ENCODE measurements around the gene KCNG1. TPM values are rescaled to one million over a fixed set of nuclear protein-coding genes. Genes with fewer than 3 reads are reported as not detected.

KCNG1 gene
- polyA plus RNA-seq, 1 donor from 2014 or later, result 1.7 TPM

GRCh38 chr20:51024761-51025160 is 1.9 kb upstream of the KCNG1 start:
- H3K4me3 ChIP-seq (ENCODE audit: low read length), result no peak overlapping the region
- H3K9me3 ChIP-seq (ENCODE audit: low read length), result no peaks in the 10 kb centered on the region
- H3F3A ChIP-seq (ENCODE audit: insufficient read depth, low read length, poor library complexity, severe bottlenecking), result no peaks in the 10 kb centered on the region
- peaks cover 60% of the 10 kb centered on the region for H3K27me3 ChIP-seq (ENCODE audit: insufficient read depth, low read depth, low read length)
- no peak for TF ChIP-seq POLR2AphosphoS5 (IDR thresholded peaks at IDR 0.05)
- TF ChIP-seq, protein P1, sequence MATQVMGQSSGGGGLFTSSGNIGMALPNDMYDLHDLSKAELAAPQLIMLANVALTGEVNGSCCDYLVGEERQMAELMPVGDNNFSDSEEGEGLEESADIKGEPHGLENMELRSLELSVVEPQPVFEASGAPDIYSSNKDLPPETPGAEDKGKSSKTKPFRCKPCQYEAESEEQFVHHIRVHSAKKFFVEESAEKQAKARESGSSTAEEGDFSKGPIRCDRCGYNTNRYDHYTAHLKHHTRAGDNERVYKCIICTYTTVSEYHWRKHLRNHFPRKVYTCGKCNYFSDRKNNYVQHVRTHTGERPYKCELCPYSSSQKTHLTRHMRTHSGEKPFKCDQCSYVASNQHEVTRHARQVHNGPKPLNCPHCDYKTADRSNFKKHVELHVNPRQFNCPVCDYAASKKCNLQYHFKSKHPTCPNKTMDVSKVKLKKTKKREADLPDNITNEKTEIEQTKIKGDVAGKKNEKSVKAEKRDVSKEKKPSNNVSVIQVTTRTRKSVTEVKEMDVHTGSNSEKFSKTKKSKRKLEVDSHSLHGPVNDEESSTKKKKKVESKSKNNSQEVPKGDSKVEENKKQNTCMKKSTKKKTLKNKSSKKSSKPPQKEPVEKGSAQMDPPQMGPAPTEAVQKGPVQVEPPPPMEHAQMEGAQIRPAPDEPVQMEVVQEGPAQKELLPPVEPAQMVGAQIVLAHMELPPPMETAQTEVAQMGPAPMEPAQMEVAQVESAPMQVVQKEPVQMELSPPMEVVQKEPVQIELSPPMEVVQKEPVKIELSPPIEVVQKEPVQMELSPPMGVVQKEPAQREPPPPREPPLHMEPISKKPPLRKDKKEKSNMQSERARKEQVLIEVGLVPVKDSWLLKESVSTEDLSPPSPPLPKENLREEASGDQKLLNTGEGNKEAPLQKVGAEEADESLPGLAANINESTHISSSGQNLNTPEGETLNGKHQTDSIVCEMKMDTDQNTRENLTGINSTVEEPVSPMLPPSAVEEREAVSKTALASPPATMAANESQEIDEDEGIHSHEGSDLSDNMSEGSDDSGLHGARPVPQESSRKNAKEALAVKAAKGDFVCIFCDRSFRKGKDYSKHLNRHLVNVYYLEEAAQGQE (IDR thresholded peaks at IDR 0.05; ENCODE audit: borderline replicate concordance), result no peak
- no peak for TF ChIP-seq MXI1 (conservative IDR thresholded peaks at IDR 0.05; ENCODE audit: poor library complexity, severe bottlenecking)
- no peak for TF ChIP-seq RAD21 (conservative IDR thresholded peaks at IDR 0.05)
- TF ChIP-seq TAF1 (IDR thresholded peaks at IDR 0.05; ENCODE audit: low read depth), result no peak
- TF ChIP-seq SMC3 (conservative IDR thresholded peaks at IDR 0.05; ENCODE audit: poor library complexity), result no peak
- TF ChIP-seq, protein P2, sequence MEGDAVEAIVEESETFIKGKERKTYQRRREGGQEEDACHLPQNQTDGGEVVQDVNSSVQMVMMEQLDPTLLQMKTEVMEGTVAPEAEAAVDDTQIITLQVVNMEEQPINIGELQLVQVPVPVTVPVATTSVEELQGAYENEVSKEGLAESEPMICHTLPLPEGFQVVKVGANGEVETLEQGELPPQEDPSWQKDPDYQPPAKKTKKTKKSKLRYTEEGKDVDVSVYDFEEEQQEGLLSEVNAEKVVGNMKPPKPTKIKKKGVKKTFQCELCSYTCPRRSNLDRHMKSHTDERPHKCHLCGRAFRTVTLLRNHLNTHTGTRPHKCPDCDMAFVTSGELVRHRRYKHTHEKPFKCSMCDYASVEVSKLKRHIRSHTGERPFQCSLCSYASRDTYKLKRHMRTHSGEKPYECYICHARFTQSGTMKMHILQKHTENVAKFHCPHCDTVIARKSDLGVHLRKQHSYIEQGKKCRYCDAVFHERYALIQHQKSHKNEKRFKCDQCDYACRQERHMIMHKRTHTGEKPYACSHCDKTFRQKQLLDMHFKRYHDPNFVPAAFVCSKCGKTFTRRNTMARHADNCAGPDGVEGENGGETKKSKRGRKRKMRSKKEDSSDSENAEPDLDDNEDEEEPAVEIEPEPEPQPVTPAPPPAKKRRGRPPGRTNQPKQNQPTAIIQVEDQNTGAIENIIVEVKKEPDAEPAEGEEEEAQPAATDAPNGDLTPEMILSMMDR (IDR thresholded peaks at IDR 0.05; ENCODE audit: poor library complexity, severe bottlenecking), result no peak
- TF ChIP-seq EP300 (conservative IDR thresholded peaks at IDR 0.05; ENCODE audit: poor library complexity, severe bottlenecking), result no peak
- TF ChIP-seq EZH2 (IDR thresholded peaks at IDR 0.05; ENCODE audit: borderline replicate concordance, insufficient read depth, low read length, poor library complexity, severe bottlenecking), result no peak
- no peaks in the 10 kb centered on the region for H3K79me2 ChIP-seq (replicated peaks; ENCODE audit: insufficient read depth, low read length)
- no peaks in the 10 kb centered on the region for H3K9me2 ChIP-seq (ENCODE audit: insufficient read depth, low read length)
- H4K20me1 ChIP-seq (ENCODE audit: insufficient read depth), result no peaks in the 10 kb centered on the region
- no peak overlapping the region for H3K9ac ChIP-seq (ENCODE audit: low read length)
- H3K36me3 ChIP-seq (ENCODE audit: insufficient read depth, low read length), result no peaks in the 10 kb centered on the region
- H3K4me2 ChIP-seq (ENCODE audit: low read length), result no peak overlapping the region
- H2AFZ ChIP-seq (ENCODE audit: low read depth, low read length), result no peak overlapping the region
- no peak overlapping the region for H3K27ac ChIP-seq (ENCODE audit: low read length)

DNA sequence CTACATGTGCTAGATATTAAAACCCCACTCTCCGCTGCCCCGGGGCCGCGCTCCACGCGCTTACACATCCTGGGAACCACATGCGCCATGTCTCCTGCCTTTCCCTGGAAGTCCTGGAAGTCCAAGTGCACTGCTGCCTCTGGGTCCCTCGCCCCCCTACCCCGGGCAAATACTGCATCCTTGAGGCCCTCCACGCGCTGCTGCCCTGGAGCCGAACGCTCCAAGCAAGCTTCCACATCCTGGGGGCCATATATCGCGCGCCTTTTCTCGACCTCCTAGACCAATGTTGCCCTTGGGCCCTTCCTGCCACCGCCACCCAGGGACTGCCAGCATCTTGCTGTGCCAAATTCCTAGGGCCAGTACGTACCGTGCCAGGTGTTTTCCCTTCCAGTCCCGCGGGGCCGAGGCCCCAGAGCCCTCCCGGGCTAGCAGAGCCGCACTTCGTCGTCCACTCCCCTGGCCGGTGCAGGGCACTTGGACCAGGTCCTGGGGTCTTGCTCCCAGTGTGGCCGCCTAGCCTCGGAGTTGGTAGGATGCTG is 779 bp upstream of the KCNG1 start:
- peak overlapping the region; percentile 58 for H3K9ac ChIP-seq (ENCODE audit: low read length)
- H3K79me2 ChIP-seq (replicated peaks; ENCODE audit: insufficient read depth, low read length), result no peaks in the 10 kb centered on the region
- no peaks in the 10 kb centered on the region for H3F3A ChIP-seq (ENCODE audit: insufficient read depth, low read length, poor library complexity, severe bottlenecking)
- no peak overlapping the region for H3K27ac ChIP-seq (ENCODE audit: low read length)
- peaks cover 50% of the 10 kb centered on the region for H3K27me3 ChIP-seq (ENCODE audit: insufficient read depth, low read depth, low read length)
- no peak for TF ChIP-seq RAD21 (conservative IDR thresholded peaks at IDR 0.05)
- no peak for TF ChIP-seq POLR2AphosphoS5 (IDR thresholded peaks at IDR 0.05)
- no peak for TF ChIP-seq EP300 (conservative IDR thresholded peaks at IDR 0.05; ENCODE audit: poor library complexity, severe bottlenecking)
- TF ChIP-seq, protein P1 (IDR thresholded peaks at IDR 0.05; ENCODE audit: borderline replicate concordance), result no peak
- TF ChIP-seq MXI1 (conservative IDR thresholded peaks at IDR 0.05; ENCODE audit: poor library complexity, severe bottlenecking), result no peak
- TF ChIP-seq EZH2 (IDR thresholded peaks at IDR 0.05; ENCODE audit: borderline replicate concordance, insufficient read depth, low read length, poor library complexity, severe bottlenecking), result no peak
- no peak for TF ChIP-seq TAF1 (IDR thresholded peaks at IDR 0.05; ENCODE audit: low read depth)
- TF ChIP-seq, protein P2 (IDR thresholded peaks at IDR 0.05; ENCODE audit: poor library complexity, severe bottlenecking), result no peak
- TF ChIP-seq SMC3 (conservative IDR thresholded peaks at IDR 0.05; ENCODE audit: poor library complexity), result no peak
- no peak overlapping the region for H2AFZ ChIP-seq (ENCODE audit: low read depth, low read length)
- H4K20me1 ChIP-seq (ENCODE audit: insufficient read depth), result no peaks in the 10 kb centered on the region
- H3K9me3 ChIP-seq (ENCODE audit: low read length), result no peaks in the 10 kb centered on the region
- peak overlapping the region; percentile 75 for H3K4me3 ChIP-seq (ENCODE audit: low read length)
- no peaks in the 10 kb centered on the region for H3K36me3 ChIP-seq (ENCODE audit: insufficient read depth, low read length)
- no peaks in the 10 kb centered on the region for H3K9me2 ChIP-seq (ENCODE audit: insufficient read depth, low read length)
- no peak overlapping the region for H3K4me2 ChIP-seq (ENCODE audit: low read length)

Measured in neural cell (in vitro differentiated cells).